GM23338 (cell line): ENCODE results near the gene KSR2. TPM values are rescaled to one million over a fixed set of nuclear protein-coding genes. Genes with fewer than 3 reads are reported as not detected.

ENCODE experiments used
- ATAC-seq: fragments of 200-7000 bp; cut with Tn5 transposase; 3 replicates; pipeline ENCODE4 v1.9.1; 2020
- DNase-seq: peaks from one replicate; pipeline ENCODE4 v3.0.0-alpha.2; 2015; ENCODE audit warnings: low spot score
- H2AFZ ChIP-seq: fragments of 200-600 bp; sonication (generic); 2 replicates; pipeline ENCODE4 v1.8.0; 2016; ENCODE audit warnings: antibody characterized with exemption, mild to moderate bottlenecking, moderate library complexity
- H3F3A ChIP-seq: fragments of 200-600 bp; sonication (generic); replicated peaks from 2 replicates; pipeline ENCODE4 v1.8.0; 2017; ENCODE audit warnings: antibody characterized with exemption, mixed run types, low read depth
- H3K27ac ChIP-seq: fragments of 200-600 bp; sonication (generic); 2 replicates; pipeline ENCODE4 v1.6.1; 2016; ENCODE audit warnings: low read depth
- H3K27me3 ChIP-seq: fragments of 200-600 bp; sonication (generic); 2 replicates; pipeline ENCODE4 v1.8.0; 2016; ENCODE audit warnings: mild to moderate bottlenecking, mixed run types, moderate library complexity; ENCODE audit not compliant: insufficient read depth
- H3K36me3 ChIP-seq: fragments of 200-600 bp; sonication (generic); 2 replicates; pipeline ENCODE4 v1.8.0; 2016; ENCODE audit warnings: mild to moderate bottlenecking; ENCODE audit not compliant: insufficient read depth
- H3K4me1 ChIP-seq: fragments of 200-600 bp; sonication (generic); 2 replicates; pipeline ENCODE4 v1.8.0; 2016; ENCODE audit warnings: mild to moderate bottlenecking, moderate library complexity; ENCODE audit not compliant: insufficient read depth
- H3K4me2 ChIP-seq: fragments of 200-600 bp; sonication (generic); 2 replicates; pipeline ENCODE4 v1.7.1; 2017; ENCODE audit warnings: mixed run types
- H3K4me3 ChIP-seq: fragments of 200-600 bp; sonication (generic); 2 replicates; pipeline ENCODE4 v1.6.1; 2016; ENCODE audit warnings: mixed run types
- H3K79me2 ChIP-seq: fragments of 200-600 bp; sonication (generic); replicated peaks from 2 replicates; pipeline ENCODE4 v1.8.0; 2017; ENCODE audit warnings: mild to moderate bottlenecking; ENCODE audit not compliant: insufficient read depth
- H3K9me2 ChIP-seq: fragments of 200-600 bp; sonication (generic); 2 replicates; pipeline ENCODE4 v1.8.0; 2017; ENCODE audit not compliant: insufficient read depth
- H4K20me1 ChIP-seq: fragments of 200-600 bp; sonication (generic); replicated peaks from 2 replicates; pipeline ENCODE4 v1.8.0; 2017; ENCODE audit warnings: mild to moderate bottlenecking; ENCODE audit not compliant: insufficient read depth
- H3K27ac Mint-ChIP-seq: 2 replicates; pipeline ENCODE4 v1.8.0; 2020; ENCODE audit warnings: inconsistent platforms, mild to moderate bottlenecking, moderate library complexity, mixed read lengths
- H3K27me3 Mint-ChIP-seq: 3 replicates; pipeline ENCODE4 v1.8.0; 2022; ENCODE audit warnings: low read depth, mild to moderate bottlenecking, moderate library complexity, mixed read lengths, inconsistent platforms; ENCODE audit not compliant: insufficient read depth, poor library complexity
- H3K36me3 Mint-ChIP-seq: 3 replicates; pipeline ENCODE4 v1.8.0; 2021; ENCODE audit warnings: low read depth, mild to moderate bottlenecking, inconsistent platforms, moderate library complexity, mixed read lengths
- H3K4me1 Mint-ChIP-seq: 3 replicates; pipeline ENCODE4 v1.8.0; 2020; ENCODE audit warnings: mild to moderate bottlenecking, inconsistent platforms, mixed read lengths
- H3K4me3 Mint-ChIP-seq: 3 replicates; pipeline ENCODE4 v1.8.0; 2021; ENCODE audit warnings: moderate library complexity, mild to moderate bottlenecking, inconsistent platforms, mixed read lengths
- H3K9me3 Mint-ChIP-seq: 3 replicates; pipeline ENCODE4 v1.8.0; 2020; ENCODE audit warnings: moderate library complexity, mild to moderate bottlenecking, inconsistent platforms, mixed read lengths
- CREB1 ChIP-seq: fragments of 250-450 bp; sonication (Bioruptor Pico); IDR thresholded peaks from 2 replicates; pipeline ENCODE4 v1.5.0; 2020; ENCODE audit warnings: low read depth, mild to moderate bottlenecking, moderate library complexity
- ETS1 ChIP-seq: IDR thresholded peaks from 2 replicates; pipeline ENCODE4 v1.6.1; 2016; ENCODE audit warnings: antibody characterized with exemption
- EZH2phosphoT487 ChIP-seq: fragments of 200-600 bp; sonication (generic); IDR thresholded peaks from one replicate; pipeline ENCODE4 v1.8.1; 2018; ENCODE audit warnings: antibody characterized with exemption; ENCODE audit not compliant: unreplicated experiment
- JUNB ChIP-seq: IDR thresholded peaks from one replicate; pipeline ENCODE4 v1.6.1; 2016; ENCODE audit warnings: antibody characterized with exemption; ENCODE audit not compliant: unreplicated experiment
- NANOG ChIP-seq: IDR thresholded peaks from 2 replicates; pipeline ENCODE4 v1.6.1; 2016; ENCODE audit warnings: antibody characterized with exemption, borderline replicate concordance
- REST ChIP-seq: IDR thresholded peaks from one replicate; pipeline ENCODE4 v1.6.1; 2018; ENCODE audit warnings: antibody characterized with exemption; ENCODE audit not compliant: unreplicated experiment
- STAT1 ChIP-seq: IDR thresholded peaks from one replicate; pipeline ENCODE4 v1.6.1; 2016; ENCODE audit warnings: antibody characterized with exemption; ENCODE audit not compliant: unreplicated experiment
- ZNF114 ChIP-seq: fragments of 250-450 bp; sonication (Bioruptor Pico); IDR thresholded peaks from 2 replicates; pipeline ENCODE4 v1.5.0; 2020; ENCODE audit warnings: mild to moderate bottlenecking, moderate library complexity
- ZNF462 ChIP-seq: fragments of 250-450 bp; sonication (Bioruptor Pico); IDR thresholded peaks from 2 replicates; pipeline ENCODE4 v1.5.0; 2020; ENCODE audit warnings: mild to moderate bottlenecking, moderate library complexity
- polyA plus RNA-seq: library from polyadenylated mRNA; unstranded; fragments of >200 nt; fragmentation: Nextera tagmentation; extraction: Ambion mirVana; gene quantifications from 2 replicates; pipeline ENCODE4 v1.2.1, GENCODE V29; 2016
- total RNA-seq: library from RNA; depleted of rRNA; stranded (reverse); fragments of >200 nt; shearing (Covaris generic); gene quantifications from 2 replicates; pipeline ENCODE4 v1.2.3, GENCODE V29; 2014

Gene KSR2
- total and polyA plus RNA-seq, 2 experiments from 2014 or later: 1.1 to 2.7 TPM

GRCh38 chr12:117517219-117517739, 451.5 kb downstream of the KSR2 start:
- peaks cover 11% of the 10 kb centered on the region for H3K4me1 ChIP-seq
- H3K27me3 Mint-ChIP-seq: peaks cover 4% of the 10 kb centered on the region

More at GRCh38 chr12:117517219-117517739, 451.5 kb downstream of the KSR2 start:
- no peak overlapping the region for H3K4me3 ChIP-seq
- TF ChIP-seq CREB1 (CRISPR knock-in tag) (no peak), NANOG (no peak), ZNF462 (CRISPR knock-in tag) (no peak), STAT1 (no peak), JUNB (no peak), REST (no peak), ZNF114 (CRISPR knock-in tag) (no peak), ETS1 (no peak), EZH2phosphoT487 (no peak)
- no peaks in the 10 kb centered on the region for H3K36me3 ChIP-seq
- H3K27ac Mint-ChIP-seq: no peak overlapping the region
- no peaks in the 10 kb centered on the region; the same call in 2 of the 3 replicates for H3K36me3 Mint-ChIP-seq
- H3K9me2 ChIP-seq: 0 out of 2 replicates have a peak, but pooled peaks cover 4% of the 10 kb centered on the region
- H2AFZ ChIP-seq: no peak overlapping the region
- H3K79me2 ChIP-seq: no peaks in the 10 kb centered on the region
- H3K4me3 Mint-ChIP-seq: no peak overlapping the region
- H3K27ac ChIP-seq: no peak overlapping the region
- no peak overlapping the region for H3K4me2 ChIP-seq
- no peak for DNase-seq
- no peak for ATAC-seq
- H3K9me3 Mint-ChIP-seq: no peaks in the 10 kb centered on the region
- peaks cover 28% of the 10 kb centered on the region for H3K4me1 Mint-ChIP-seq
- no peaks in the 10 kb centered on the region for H3F3A ChIP-seq
- no peaks in the 10 kb centered on the region for H4K20me1 ChIP-seq
- no peaks in the 10 kb centered on the region for H3K27me3 ChIP-seq
